CD4-positive, alpha-beta T cell treated with Interferon gamma for 1 hour (primary cell): Measurements from ENCODE around the gene DOK4.

ENCODE experiments used
- DNase-seq: peaks from one replicate; pipeline ENCODE4 v3.0.0-alpha.2; 2020

Gene DOK4

DNA sequence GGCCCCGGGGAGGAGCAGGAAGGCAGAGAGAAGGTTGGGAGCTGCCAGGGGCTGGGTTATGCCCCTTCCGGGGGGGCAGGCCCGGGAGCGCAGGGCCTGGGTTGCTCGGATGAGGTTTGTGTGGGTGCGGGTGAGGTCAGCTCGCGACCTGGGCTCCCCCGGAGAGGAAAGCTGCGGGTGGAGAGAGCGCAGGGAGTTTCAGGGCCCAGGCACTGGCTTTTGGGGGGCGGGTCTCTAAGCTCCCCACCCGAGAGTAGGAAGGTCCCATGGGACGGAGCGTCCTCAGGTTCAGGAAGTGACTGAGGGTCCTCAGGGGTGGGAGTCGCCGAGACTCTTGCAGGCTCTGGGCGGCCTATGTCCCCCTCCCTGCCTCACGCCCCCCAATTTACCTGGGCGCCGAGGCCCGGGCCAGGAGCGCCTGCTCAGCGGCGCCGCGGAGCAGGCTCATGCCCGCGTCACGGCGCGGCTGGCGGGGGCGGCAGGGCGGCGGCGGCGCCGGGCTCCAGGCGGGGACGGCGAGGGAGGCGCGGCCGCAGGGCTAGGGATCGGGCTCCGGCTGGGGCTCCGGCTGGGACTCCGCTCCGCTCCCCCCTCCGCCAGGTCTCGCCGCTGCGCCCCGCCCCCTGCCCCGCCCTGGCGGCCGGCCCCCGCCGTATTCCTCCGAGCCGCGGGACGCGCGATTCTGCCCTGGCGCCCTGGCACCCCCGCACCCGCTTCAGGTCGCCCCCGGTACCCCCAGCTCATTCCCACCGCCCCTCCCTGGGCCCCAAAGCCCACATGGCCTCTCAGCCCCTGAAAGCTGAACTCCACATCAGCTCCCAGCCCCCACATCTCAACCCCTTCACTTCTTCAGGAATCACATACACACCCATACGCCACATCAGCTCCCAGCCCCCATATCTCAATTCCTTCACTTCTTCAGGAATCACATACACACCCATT, at the start of gene DOK4:
TSS of gene DOK4 (minus strand) at position 578 of the 942 bp plus-strand sequence. CDS start 6,986 bp downstream, outside the sequence.
- peak; percentile 71 for DNase-seq

DNA sequence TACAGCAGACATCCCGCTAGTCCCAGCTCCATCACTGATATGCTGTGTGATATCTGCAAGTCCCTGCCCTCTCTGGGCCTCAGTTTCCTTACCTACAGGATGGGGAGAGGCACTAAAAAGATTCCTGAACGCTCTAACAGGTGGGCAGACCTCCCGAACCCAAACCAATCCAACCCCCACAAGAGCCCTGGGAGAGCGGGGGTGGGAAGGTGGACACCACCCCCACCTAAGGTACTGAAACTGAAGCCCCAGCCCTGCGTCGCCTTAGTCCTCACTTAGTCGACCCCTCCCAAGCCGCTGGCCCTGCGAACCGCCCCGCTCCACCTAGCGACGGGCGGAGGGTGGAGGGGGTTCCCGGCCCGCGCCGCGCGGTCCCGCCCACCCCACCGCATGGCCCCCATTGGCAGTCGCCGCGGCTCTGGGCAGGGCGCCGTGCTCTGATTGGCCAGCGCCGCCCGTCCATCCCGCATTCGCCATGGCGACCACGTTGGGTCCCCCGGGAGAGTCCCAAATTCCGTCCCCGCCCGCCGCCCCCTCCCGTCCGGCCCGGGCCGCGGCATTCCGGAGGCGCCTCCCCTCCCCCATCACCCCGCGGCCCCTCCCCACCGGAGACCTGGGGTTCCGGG, 49.5 kb upstream of the DOK4 start:
- DNase-seq, result peak; percentile 95

DNA sequence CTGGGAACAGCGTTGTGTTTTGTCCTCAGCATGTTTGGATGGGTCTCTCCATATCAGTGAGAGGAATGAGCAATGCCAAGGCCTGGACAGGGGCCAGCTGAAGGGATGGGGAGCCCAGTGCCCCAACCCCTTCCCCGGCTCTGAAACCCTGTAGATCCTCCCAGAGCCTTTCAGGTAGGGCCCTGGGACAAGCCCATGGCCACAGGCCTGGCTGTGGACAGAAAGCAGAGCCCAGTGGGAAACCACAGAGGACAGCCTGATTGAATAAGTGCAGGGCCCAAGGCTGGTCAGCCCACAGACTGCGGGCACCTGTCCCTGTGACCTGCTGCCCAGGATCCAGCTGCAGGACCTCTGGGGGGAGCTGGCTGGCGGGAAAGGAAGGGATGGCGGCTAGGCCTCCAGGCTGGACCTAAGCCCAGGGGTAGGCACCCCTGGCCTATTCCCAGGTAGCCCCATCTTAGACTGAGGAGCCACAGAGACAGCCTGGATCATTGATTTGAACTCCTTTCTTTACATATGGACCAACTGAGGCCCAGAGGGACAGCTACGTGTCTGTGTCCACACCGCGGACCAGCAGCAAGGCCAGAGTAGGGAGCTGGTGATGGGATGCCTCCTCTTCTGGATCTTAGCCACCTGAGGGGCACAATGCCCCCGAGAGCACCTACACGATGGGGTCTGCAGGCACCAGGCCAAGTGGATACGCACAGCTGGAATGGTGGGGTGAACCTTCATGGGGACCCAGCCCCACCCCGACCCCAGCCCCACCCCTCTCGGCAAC, 48.8 kb upstream of the DOK4 start:
- no peak for DNase-seq

DNA sequence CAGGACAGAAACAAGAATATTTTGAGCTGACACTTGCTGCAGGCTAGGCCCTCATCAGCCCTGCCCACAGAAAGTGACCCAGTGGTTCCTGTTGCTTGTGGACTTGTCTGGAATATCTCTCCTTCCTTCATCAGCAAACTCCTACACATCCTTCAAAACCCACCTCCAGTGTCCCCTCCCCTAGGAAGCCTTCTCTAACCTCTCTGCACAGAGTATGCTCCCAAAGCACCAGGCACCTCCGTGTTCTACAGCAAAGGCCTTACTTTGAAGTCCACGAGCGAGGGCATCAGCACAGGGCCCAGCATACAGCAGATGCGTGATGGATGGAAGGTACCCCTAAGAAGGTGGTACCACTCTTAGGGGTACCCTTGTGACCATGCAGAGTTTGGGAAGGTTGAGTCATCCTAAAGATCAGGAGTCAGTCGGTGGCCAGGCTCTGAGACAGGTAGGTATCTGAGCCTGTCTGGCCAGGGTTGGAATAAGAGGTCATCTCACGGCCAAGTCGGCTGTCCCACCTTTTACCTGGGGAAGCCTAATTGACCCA, 48.1 kb upstream of the DOK4 start:
- DNase-seq, result no peak

DNA sequence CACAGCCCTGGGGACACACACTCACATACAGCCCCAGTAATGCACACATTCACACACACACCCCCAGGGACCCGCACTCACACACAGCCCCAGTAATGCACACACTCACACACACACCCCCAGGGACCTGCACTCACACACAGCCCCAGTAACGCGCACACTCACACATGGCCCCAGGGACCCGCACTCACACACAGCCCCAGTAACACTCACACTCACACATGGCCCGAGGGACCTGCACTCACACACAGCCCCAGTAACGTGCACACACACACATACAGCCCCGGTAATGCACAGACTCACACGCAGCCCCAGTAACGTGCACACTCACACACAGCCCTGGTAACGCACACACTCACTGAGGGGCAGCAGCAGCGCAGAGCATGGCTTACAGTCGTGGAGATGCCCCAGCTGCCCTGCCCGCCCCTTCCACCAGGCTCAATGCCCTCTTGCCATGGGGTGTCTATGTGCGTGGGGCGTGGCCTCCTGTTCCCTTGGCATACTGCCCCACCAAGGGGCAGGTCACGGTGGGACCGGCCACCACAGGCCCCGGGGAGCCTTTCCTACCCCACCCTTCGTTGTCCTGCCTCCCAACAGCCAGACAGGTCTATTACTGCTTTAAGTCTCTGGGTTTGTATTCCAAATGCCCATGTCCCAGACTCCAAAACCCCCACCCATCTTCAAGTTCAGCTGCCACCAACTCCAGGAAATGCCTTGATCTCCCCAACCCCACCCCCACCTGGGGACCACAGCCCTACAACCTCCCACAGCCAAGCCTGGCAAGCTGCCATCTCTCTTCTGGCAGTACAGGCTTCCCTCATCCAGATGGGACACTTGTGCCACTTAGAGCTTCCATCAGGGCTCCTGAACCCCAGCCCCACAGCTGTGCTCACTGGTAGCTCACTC, 47.4 kb upstream of the DOK4 start:
- DNase-seq, result no peak

DNA sequence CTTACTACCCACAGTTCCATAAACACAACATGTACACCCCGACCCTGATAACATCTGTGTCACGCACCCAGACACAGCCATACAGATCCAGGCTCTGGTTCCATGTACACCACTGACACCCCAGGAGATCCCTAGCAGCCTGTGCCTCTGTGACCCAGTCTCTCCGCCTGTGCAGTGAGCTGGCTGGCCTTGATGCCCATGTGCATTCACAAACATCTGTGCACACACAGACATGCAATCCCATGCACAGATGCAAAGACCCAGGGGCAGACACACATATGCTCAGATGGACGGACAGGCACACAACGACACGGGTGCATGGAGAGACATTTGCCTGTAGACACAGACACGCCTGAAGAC, 46.0 kb upstream of the DOK4 start:
- no peak for DNase-seq

DNA sequence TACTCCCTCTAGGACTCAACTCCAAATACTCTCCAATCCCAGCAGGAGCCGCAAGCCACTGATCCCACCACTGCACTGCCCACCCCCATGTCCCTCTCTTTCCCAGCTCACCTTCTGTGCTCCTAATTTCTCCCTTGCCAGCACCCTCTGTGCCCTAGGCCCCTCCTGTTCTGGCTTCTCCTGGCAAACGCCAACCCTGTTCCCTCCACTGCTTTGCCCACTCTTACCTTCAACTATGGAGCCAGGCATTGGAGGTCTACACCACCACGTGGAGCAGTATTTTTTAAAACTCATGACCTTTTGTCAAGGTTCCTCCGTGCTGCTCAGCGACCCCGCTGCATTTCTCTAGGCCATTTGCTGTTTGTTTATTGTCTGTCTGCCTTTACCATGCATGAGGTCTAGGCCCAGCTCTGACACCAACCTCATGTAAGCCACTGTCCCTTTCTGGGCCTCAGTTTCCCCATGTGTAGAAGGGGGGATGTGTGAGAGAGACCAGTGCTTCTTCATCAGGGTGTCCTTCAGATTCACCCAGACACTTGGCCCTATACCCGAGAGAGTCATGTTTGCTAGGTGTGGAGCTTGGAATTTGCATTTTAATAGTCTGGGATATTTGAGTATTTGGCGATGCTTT, 45.5 kb upstream of the DOK4 start:
- DNase-seq, result no peak

DNA sequence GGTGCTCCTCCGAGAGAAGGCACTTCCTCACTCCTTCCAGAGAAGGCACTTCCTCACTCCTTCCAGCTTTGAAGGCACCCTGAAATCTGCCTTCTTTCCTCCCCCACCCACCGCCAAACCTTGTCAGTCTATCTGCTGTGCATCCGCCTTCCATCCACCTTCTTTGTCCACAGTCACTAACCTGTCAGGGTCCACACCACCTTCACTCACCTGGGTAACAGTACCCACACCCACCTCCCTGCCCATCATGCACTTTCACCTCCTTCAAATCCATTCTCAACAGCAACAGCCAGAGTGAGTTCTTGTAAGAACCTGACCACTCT, 44.9 kb upstream of the DOK4 start:
- DNase-seq, result no peak

DNA sequence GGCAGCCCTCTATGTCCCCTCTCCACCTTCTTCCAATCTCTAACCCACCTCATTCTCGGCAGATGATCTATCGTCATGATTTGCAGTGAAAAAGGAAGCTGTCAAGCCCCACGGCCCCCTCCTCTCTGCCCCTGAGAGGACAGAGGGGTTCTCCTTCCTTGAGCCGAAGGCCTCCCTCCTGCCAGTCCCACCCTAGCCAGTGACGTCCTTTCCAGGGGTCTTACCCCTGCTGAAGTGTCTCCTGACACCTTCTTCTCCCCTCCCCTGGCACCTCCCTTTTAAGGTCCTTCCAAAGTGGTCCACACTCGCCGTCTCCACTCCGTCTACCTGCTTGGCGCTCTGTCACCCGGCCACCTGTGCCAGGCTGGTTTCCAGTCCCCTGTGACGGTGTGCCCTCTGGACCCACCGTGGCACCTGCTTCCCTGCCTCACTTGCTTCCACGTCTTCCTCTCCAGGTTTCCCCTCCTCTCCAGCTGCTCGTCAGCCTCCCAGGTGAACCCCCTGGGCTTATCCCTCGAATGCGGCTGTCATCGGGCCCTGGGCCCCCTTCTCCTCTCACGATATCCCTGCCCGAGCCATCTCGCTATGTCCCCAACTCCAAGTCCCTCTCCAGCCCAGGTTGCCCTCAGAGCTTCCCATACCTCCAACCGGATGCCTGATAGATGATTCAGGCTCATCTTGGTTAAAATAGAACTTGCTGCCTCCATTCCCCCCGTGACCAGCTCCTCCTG, 44.4 kb upstream of the DOK4 start:
- DNase-seq, result no peak

DNA sequence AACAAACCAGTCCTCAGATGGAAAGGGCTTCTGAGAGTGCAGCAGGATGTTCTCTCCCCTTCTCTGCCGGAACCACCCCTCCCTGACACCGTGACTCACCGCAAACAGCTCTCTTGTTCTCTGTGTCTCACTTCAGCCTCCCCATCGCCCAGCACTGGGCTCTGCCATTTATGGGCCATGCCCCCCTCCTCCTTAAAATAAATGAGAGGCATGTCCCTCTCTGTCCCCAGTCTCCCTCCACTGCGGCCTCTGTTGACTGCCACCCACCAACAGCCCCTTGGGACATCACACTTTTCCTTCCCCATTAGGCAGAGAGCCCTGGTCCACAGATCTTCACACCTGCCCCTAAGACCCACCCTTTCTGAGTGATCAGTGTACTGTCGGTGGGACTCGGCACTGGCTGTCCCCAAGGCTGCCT, 43.8 kb upstream of the DOK4 start:
- DNase-seq, result peak; percentile 72

DNA sequence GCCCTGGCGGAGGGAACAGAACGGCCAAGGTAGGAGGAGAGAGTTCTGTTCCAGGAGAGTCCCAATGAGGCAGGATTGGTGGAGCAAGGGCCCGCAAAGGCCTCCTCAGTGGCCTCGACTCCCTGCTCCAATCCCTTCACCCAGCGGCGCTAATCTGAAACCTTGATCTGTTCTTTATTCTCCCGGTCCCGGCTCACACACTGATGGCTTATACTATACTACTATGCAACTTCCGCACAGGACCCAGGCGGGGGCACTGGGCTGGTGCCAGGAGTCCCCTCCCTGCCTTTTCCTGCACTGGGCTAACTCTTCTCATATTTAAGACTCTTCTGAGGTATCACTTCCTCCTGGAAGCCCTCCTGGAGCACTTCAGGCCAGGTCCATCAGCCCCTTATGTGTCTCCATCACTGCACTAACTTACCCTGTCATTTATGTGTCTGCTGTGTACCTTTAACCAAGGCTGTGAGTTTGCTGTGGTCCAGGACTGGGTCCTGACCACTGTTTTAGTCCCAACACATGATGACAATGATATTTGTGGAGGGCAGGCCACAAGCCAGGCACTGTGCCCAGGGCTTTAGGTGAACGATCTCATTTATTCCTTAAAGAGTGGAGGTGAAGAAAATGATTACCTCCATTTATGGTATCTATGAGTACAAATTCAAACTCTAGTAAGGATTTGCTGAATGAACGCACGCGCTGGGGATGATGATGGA, 43.3 kb upstream of the DOK4 start:
- no peak for DNase-seq

DNA sequence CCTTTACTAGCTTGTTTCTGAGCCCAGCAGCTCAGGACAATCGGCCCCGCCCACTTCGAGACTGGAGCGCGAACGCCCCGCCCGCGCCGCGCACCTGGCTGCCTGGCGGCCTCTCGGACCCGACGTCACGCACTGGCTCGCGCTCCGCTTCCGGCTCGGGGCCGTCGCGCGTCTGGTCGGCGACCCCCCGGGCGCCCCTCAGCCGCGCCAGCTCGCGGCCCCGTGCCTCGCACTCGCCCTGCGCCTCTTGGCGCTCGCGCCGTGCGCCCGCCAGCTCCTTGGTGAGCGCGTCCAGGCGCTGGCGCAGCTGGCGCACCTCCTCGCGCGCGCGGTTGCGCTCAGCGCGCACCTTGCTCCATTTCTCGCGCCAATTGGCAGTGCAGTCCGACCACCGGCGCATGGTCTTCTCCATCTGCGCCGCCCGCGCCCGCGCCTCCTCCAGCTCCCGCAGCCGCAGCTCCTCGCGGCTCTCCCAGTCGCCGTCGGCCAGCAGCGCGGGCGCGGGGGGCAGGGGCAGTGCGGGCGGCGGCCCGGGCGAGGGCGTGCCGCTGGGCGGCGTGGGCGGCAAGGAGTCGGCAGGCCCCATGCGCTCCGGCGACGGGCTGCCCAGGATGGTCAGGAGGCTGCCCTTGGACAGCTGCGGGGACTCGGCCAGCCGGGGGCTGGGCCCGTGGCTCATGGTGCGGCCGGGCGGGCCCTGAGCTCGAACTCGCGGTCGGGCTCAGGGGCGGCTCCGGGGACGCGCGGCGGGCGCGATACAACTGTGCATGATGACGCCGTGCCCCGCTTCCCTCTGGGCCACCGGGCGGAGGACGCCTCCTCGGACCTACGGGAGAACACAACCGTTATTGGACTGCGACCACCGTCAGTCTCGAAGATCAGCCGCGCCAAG, 42.5 kb upstream of the DOK4 start:
- DNase-seq, result no peak

DNA sequence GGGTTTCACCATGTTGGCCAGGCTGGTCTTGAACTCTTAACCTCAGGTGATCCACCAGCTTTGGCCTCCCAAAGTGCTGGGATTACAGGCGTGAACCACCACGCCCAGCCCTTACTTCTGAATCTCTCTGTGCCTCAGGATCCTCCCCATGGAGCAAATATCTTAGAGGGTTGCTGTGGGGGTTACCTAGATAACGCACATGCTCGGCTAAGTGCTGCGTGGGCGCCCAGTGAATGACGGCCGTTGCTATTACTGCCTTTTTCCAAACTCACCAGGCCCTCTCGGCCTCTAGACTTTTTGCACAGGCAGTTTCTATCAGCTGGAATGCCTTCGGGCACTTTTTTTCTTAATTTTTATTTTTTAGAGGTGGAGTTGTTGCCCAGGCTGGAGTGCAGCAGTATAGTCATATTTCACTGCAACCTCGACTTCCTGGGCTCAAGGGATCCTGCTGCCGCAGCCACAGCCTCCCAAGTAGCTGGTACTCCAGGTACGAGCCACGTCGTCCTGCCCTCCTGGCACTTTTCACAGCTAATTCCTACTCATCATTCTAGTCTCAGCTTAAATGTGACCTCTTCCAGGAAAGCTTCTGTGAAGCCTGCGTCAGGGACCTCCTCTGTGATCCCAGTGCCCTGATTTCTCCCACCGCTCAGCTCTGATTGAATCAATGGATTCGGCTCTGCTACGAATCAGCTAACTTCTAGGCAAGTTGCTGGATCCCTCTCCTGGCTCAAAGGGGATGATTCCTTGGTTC, 41.5 kb upstream of the DOK4 start:
- DNase-seq, result no peak

DNA sequence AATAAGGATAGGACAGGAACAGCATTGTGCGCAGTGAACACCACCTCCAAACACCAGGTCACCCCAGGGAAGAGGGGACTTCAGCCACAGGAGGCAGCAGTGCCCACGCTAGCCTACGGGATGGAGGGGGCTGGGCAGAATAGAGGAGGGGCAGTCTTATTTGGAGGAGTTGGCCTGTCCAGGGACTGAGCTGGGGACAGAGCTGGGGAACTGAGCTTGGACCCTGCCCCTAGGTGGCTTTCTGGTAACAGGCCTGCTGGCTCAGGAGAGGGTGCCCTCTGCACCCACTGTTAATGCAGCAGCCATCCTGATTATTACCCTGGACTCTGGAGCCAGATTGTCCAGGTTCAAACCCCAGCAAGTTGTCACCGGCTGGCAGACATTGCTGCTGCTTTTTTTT, 40.7 kb upstream of the DOK4 start:
- no peak for DNase-seq

DNA sequence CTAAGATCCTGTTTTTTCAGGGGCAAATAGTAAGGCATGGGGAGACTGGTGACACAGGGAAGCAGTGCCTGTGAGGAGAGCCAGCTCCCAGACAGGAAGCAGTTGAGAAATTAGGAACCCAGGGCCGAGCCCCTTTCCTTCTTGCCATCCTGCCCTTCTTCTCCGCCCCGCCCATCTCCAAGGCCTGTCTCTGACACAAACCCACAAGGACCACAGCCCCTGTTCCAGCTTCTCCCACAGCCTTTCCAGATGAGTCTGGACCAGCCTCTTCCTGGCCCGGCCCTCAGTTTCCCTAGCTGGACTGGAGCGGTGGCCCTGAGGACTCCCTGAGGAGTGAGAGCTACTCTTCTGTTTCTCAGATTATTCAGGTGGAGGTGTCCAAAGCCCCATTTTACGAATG, 40.2 kb upstream of the DOK4 start:
- no peak for DNase-seq

DNA sequence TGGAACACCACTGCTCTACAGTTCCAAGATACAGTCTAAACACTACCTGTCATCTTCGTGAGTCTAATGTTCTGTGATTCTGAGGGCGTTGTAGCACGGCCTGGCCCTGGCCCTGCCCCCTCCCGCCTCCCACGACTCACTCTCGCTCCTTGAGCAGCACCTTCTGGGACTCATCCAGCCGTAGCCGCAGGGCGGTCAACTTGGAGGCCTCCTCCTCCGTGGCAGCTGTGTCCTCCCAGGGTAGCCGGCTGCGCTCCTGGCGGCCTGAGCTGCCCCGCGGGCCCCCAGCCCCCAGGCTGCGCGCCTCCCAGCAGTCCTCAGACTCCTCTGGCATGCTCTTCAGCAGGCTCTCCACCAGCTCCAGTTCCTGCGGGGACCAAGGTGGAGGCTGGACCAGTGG, 39.5 kb upstream of the DOK4 start:
- DNase-seq, result no peak

DNA sequence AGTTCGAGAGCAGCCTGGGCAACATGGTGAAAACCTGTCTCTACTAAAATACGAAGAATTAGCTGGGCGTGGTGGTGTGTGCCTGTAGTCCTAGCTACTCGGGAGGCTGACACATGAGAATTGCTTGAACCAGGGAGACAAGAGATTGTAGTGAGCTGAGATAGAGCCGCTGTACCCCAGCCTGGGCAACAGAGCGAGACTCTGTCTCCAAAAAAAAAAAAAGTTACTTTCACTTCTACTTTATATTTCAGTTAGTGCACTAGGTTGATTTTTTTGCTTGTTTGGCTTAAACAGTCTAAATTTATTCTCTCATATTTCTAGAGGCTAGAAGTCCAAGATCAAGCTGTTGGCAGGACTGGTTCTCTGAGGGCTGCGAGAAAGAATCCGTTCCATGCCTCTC, 36.7 kb upstream of the DOK4 start:
- DNase-seq, result no peak

DNA sequence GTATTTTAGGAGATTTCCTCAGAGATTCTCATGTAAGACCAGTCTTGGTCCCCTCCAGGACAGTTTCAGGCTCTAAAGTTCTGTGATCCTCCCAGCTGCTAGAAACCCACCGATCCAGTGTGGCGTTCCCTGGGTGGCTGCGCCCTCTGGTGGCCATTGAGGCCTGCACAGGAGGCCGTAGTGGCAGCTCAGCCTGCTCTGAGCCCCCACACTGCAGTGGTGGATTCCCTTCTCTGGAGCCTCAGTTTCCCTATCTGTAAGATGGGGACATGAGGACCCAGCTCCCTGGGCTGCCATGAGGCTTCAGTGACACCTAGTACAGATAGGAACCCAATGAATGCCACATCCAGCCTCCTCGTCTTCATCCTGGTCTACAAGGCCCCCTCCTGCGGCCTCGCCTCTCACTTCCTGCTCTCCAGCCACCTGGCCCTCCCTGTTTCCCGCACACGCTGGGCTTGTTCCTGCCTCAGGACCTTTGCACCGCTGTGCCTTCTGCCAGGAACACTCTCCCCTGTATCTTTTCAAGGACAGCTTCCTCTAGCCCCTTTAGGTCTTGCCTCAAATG, 33.6 kb upstream of the DOK4 start:
- peak; percentile 65 for DNase-seq
